Panc1 (cell line): ENCODE results near the gene AKAP1. TPM values are rescaled to one million over a fixed set of nuclear protein-coding genes. Genes with fewer than 3 reads are reported as not detected.

Experiments
- ATAC-seq: fragments of 200-7000 bp; cut with Tn5 transposase; 2 replicates; pipeline ENCODE4 v1.9.1; 2020; ENCODE audit warnings: mild to moderate bottlenecking, moderate library complexity
- BruUV-seq: library from RNA; stranded (reverse); fragments of 400-500 nt; replicated peaks from 2 replicates; lab custom pipeline; 2021; lab: Mats Ljungman, UMichigan
- CTCF ChIA-PET: fragments of 300-600 bp; sonication (Branson Sonifier 250); formaldehyde crosslinking; loops from one replicate; lab custom pipeline; 2022; ENCODE audit warnings: antibody characterized with exemption; lab: Charles Lee
- POLR2A ChIA-PET: fragments of 300-600 bp; sonication (Branson Sonifier 250); formaldehyde crosslinking; loops from one replicate; lab custom pipeline; 2022; ENCODE audit warnings: antibody characterized with exemption; lab: Charles Lee
- DNase-seq: peaks from one replicate; pipeline ENCODE4 v3.0.0-alpha.2; 2010; ENCODE audit warnings: low read depth, low spot score
- H3K27ac ChIP-seq: 2 replicates; pipeline ENCODE4 v1.5.1; 2011; ENCODE audit warnings: mild to moderate bottlenecking, low read length, inconsistent platforms
- H3K27me3 ChIP-seq: fragments of 200-500 bp; sonication (Bioruptor generic); 2 replicates; pipeline ENCODE4 v1.6.0; 2014; ENCODE audit warnings: low read length, inconsistent platforms; ENCODE audit not compliant: control insufficient read depth, insufficient read depth
- H3K36me3 ChIP-seq: fragments of 200-500 bp; sonication (Bioruptor generic); 2 replicates; pipeline ENCODE4 v1.5.1; 2014; ENCODE audit warnings: inconsistent platforms, mild to moderate bottlenecking, low read length, moderate library complexity; ENCODE audit not compliant: control insufficient read depth, insufficient read depth
- H3K4me1 ChIP-seq: 2 replicates; pipeline ENCODE4 v1.5.1; 2011; ENCODE audit warnings: inconsistent platforms, mild to moderate bottlenecking, low read length, moderate library complexity; ENCODE audit not compliant: control insufficient read depth, insufficient read depth
- H3K4me3 ChIP-seq, 2 experiments: 2 replicates each; pipeline ENCODE4 v1.5.1; 2011 to 2012; ENCODE audit warnings: low read depth in 2 of 2, low read length in 2 of 2, mild to moderate bottlenecking in 2 of 2, inconsistent platforms in 1 of 2, moderate library complexity in 1 of 2
- H3K9me3 ChIP-seq: fragments of 200-500 bp; sonication (Bioruptor generic); 2 replicates; pipeline ENCODE4 v1.5.1; 2014; ENCODE audit warnings: low read depth, mild to moderate bottlenecking, inconsistent platforms, low read length, moderate library complexity; ENCODE audit not compliant: control insufficient read depth, insufficient read depth
- CTCF ChIP-seq: fragments of 450-650 bp; IDR thresholded peaks from 2 replicates; pipeline ENCODE4 v1.5.1; 2017; ENCODE audit warnings: mild to moderate bottlenecking
- POLR2AphosphoS5 ChIP-seq: IDR thresholded peaks from 2 replicates; pipeline ENCODE4 v1.6.1; 2012; ENCODE audit warnings: mild to moderate bottlenecking, low read depth, low read length, moderate library complexity
- REST ChIP-seq, 2 experiments: IDR thresholded peaks; 2 replicates each; pipeline ENCODE4 v1.6.1; 2011 to 2012; ENCODE audit warnings: low read depth in 2 of 2, control low read depth in 1 of 2, low read length in 1 of 2, mild to moderate bottlenecking in 1 of 2, moderate library complexity in 1 of 2; ENCODE audit not compliant: insufficient read depth in 1 of 2
- SIN3A ChIP-seq: IDR thresholded peaks from 2 replicates; pipeline ENCODE4 v1.6.1; 2012; ENCODE audit warnings: low read depth, mild to moderate bottlenecking, low read length, moderate library complexity, borderline replicate concordance; ENCODE audit not compliant: insufficient read depth
- TCF7L2 ChIP-seq: IDR thresholded peaks from 2 replicates; pipeline ENCODE4 v1.6.1; 2011; ENCODE audit warnings: mild to moderate bottlenecking, low read depth, low read length, inconsistent platforms
- in situ Hi-C: cut with HindIII; loops from 2 replicates; pipeline ENCODE4 v1.10.0; 2016; ENCODE audit warnings: low sequenced_read_pairs, low pct_unique_long_range_greater_than_20kb
- intact Hi-C: fragments of 100-400 bp; cut with micrococcal nuclease; formaldehyde crosslinking; loops from one replicate; pipeline ENCODE4 v1.10.0; 2022; ENCODE audit not compliant: unreplicated experiment
- total RNA-seq: library from RNA; stranded (reverse); gene quantifications from one replicate; pipeline ENCODE4 v1.2.1, GENCODE V29; 2021; ENCODE audit not compliant: unreplicated experiment

Gene AKAP1
- total RNA-seq, 1 experiment from 2014 or later, result 52.7 TPM

GRCh38 chr17:57132663-57133062 is 47.6 kb downstream of the AKAP1 start:
- peaks cover 6% of the 10 kb centered on the region for H3K4me1 ChIP-seq
- ATAC-seq, result no peak
- H3K4me3 ChIP-seq, result no peak overlapping the region
- intact Hi-C loops, result loop anchor here (10.0 kb wide), 1 partner anchor 462 kb away; no protein-coding TSS in a partner anchor
- BruUV-seq, result no TSS peak
- H3K27ac ChIP-seq, result no peak overlapping the region
- no peaks in the 10 kb centered on the region for H3K27me3 ChIP-seq
- H3K9me3 ChIP-seq, result no peaks in the 10 kb centered on the region
- TF ChIP-seq CTCF, result no peak
- no peak for TF ChIP-seq TCF7L2
- no peak for TF ChIP-seq POLR2AphosphoS5
- TF ChIP-seq SIN3A, result no peak
- no peak for TF ChIP-seq REST (IDR thresholded peaks at IDR 0.05; ENCODE audit: insufficient read depth in 1 of 2, low read depth in 2 of 2, low read length in 1 of 2)
- ChIA-PET POLR2A (no interaction called here), CTCF (no interaction called here)
- H3K36me3 ChIP-seq, result no peaks in the 10 kb centered on the region
- in situ Hi-C loops, result no loop called here
- no peak for DNase-seq

GRCh38 chr17:57133486-57133885 is 48.4 kb downstream of the AKAP1 start:
- Histone ChIP-seq H3K27ac (no peak overlapping the region), H3K4me1 (peaks cover 6% of the 10 kb centered on the region), H3K9me3 (no peaks in the 10 kb centered on the region), H3K27me3 (no peaks in the 10 kb centered on the region), H3K4me3 (no peak overlapping the region), H3K36me3 (no peaks in the 10 kb centered on the region)
- ATAC-seq, result no peak
- intact Hi-C loops (loop anchor here (10.0 kb wide), 1 partner anchor 461 kb away; no protein-coding TSS in a partner anchor), in situ Hi-C loops (no loop called here)
- no peak for TF ChIP-seq CTCF
- TF ChIP-seq SIN3A, result no peak
- no peak for TF ChIP-seq TCF7L2
- TF ChIP-seq REST (IDR thresholded peaks at IDR 0.05; ENCODE audit: insufficient read depth in 1 of 2, low read depth in 2 of 2, low read length in 1 of 2), result no peak
- no peak for TF ChIP-seq POLR2AphosphoS5
- DNase-seq, result no peak
- BruUV-seq, result no TSS peak
- ChIA-PET POLR2A (no interaction called here), CTCF (no interaction called here)
